Duodenal mucosa (tissue), 2 donors: ENCODE data around the gene KCNH1.
"Not testable (repeated sequence)": the region's sequence is repeated elsewhere in the genome, so short reads cannot be mapped to it uniquely, and the experiment has no call there.

Source experiments
- H3K27ac ChIP-seq: one replicate; pipeline ENCODE4 v1.7.0; 2013; ENCODE audit warnings: low read depth, low read length
- H3K27me3 ChIP-seq, 2 donors: one replicate each; pipeline ENCODE4 v1.7.0; 2013; ENCODE audit warnings: low read length in 2 of 2, control low read depth in 1 of 2; ENCODE audit not compliant: insufficient read depth in 2 of 2, control insufficient read depth in 1 of 2
- H3K36me3 ChIP-seq, 2 donors: one replicate each; pipeline ENCODE4 v1.7.0; 2013; ENCODE audit warnings: low read length in 2 of 2, control low read depth in 1 of 2; ENCODE audit not compliant: insufficient read depth in 2 of 2, control insufficient read depth in 1 of 2
- H3K4me1 ChIP-seq, 2 donors: one replicate each; pipeline ENCODE4 v1.7.0; 2013; ENCODE audit warnings: low read length in 2 of 2, control low read depth in 1 of 2; ENCODE audit not compliant: insufficient read depth in 2 of 2, control insufficient read depth in 1 of 2
- H3K4me3 ChIP-seq, 2 donors: one replicate each; pipeline ENCODE4 v1.7.0; 2013; ENCODE audit warnings: low read length in 2 of 2, low read depth in 1 of 2
- H3K9ac ChIP-seq, 2 donors: one replicate each; pipeline ENCODE4 v1.7.0; 2013; ENCODE audit warnings: low read length in 2 of 2, low read depth in 1 of 2
- H3K9me3 ChIP-seq, 2 donors: one replicate each; pipeline ENCODE4 v1.7.0; 2013; ENCODE audit warnings: low read length in 2 of 2, control low read depth in 1 of 2; ENCODE audit not compliant: control insufficient read depth in 1 of 2

Gene KCNH1

GRCh38 chr1:211041838-211042237 lies 92.1 kb downstream of the KCNH1 start:
- H3K4me1 ChIP-seq, H3K27ac ChIP-seq, H3K9me3 ChIP-seq, H3K4me3 ChIP-seq, H3K27me3 ChIP-seq, H3K36me3 ChIP-seq, H3K9ac ChIP-seq: not testable (repeated sequence)

- no peaks in the 10 kb centered on the region for H3K27me3 ChIP-seq
- no peaks in the 10 kb centered on the region for H3K9me3 ChIP-seq
- no peak overlapping the region for H3K27ac ChIP-seq
- H3K9ac ChIP-seq: no peak overlapping the region
- H3K36me3 ChIP-seq: no peaks in the 10 kb centered on the region
- H3K4me1 ChIP-seq: no peaks in the 10 kb centered on the region
- H3K4me3 ChIP-seq: no peak overlapping the region
Measured at GRCh38 chr1:211037095-211037494, 96.9 kb downstream of the KCNH1 start.

- no peaks in the 10 kb centered on the region for H3K9me3 ChIP-seq
- no peaks in the 10 kb centered on the region for H3K27me3 ChIP-seq
- no peaks in the 10 kb centered on the region for H3K4me1 ChIP-seq
- H3K4me3 ChIP-seq: no peak overlapping the region
- no peak overlapping the region for H3K9ac ChIP-seq
- H3K36me3 ChIP-seq: no peaks in the 10 kb centered on the region
- H3K27ac ChIP-seq: no peak overlapping the region
Measured at GRCh38 chr1:211036381-211037060, 97.4 kb downstream of the KCNH1 start.

- H3K4me3 ChIP-seq: no peak overlapping the region
- H3K9me3 ChIP-seq: no peaks in the 10 kb centered on the region
- H3K36me3 ChIP-seq: no peaks in the 10 kb centered on the region
- no peaks in the 10 kb centered on the region for H3K4me1 ChIP-seq
- no peak overlapping the region for H3K27ac ChIP-seq
- no peak overlapping the region for H3K9ac ChIP-seq
- H3K27me3 ChIP-seq: no peaks in the 10 kb centered on the region
Measured at GRCh38 chr1:211035821-211036380, 98.0 kb downstream of the KCNH1 start.

- Histone ChIP-seq H3K4me3 (no peak overlapping the region), H3K9me3 (no peaks in the 10 kb centered on the region), H3K4me1 (no peaks in the 10 kb centered on the region), H3K27me3 (no peaks in the 10 kb centered on the region), H3K27ac (no peak overlapping the region), H3K36me3 (no peaks in the 10 kb centered on the region), H3K9ac (no peak overlapping the region)
Measured at GRCh38 chr1:211033921-211034525, 99.9 kb downstream of the KCNH1 start.

GRCh38 chr1:211024901-211025300 lies 109.0 kb downstream of the KCNH1 start:
- Histone ChIP-seq H3K4me3 (no peak overlapping the region), H3K9me3 (no peaks in the 10 kb centered on the region), H3K9ac (no peak overlapping the region), H3K36me3 (no peaks in the 10 kb centered on the region), H3K27ac (no peak overlapping the region), H3K4me1 (no peaks in the 10 kb centered on the region), H3K27me3 (no peaks in the 10 kb centered on the region)

GRCh38 chr1:211019266-211019665 lies 114.7 kb downstream of the KCNH1 start:
- no peaks in the 10 kb centered on the region for H3K27me3 ChIP-seq
- H3K9ac ChIP-seq: no peak overlapping the region
- H3K4me3 ChIP-seq: no peak overlapping the region
- H3K27ac ChIP-seq: no peak overlapping the region
- no peaks in the 10 kb centered on the region for H3K36me3 ChIP-seq
- no peaks in the 10 kb centered on the region for H3K9me3 ChIP-seq
- H3K4me1 ChIP-seq: no peaks in the 10 kb centered on the region

GRCh38 chr1:211018690-211019089 lies 115.3 kb downstream of the KCNH1 start:
- H3K4me3 ChIP-seq: no peak overlapping the region
- no peak overlapping the region for H3K27ac ChIP-seq
- no peaks in the 10 kb centered on the region for H3K9me3 ChIP-seq
- H3K36me3 ChIP-seq: no peaks in the 10 kb centered on the region
- no peaks in the 10 kb centered on the region for H3K4me1 ChIP-seq
- H3K27me3 ChIP-seq: no peaks in the 10 kb centered on the region
- H3K9ac ChIP-seq: no peak overlapping the region

GRCh38 chr1:211017075-211017718 lies 116.8 kb downstream of the KCNH1 start:
- no peak overlapping the region for H3K4me3 ChIP-seq
- no peaks in the 10 kb centered on the region for H3K9me3 ChIP-seq
- H3K27ac ChIP-seq: no peak overlapping the region
- no peaks in the 10 kb centered on the region for H3K36me3 ChIP-seq
- no peaks in the 10 kb centered on the region for H3K4me1 ChIP-seq
- H3K9ac ChIP-seq: no peak overlapping the region
- no peaks in the 10 kb centered on the region for H3K27me3 ChIP-seq

- no peak overlapping the region for H3K9ac ChIP-seq
- no peaks in the 10 kb centered on the region for H3K4me1 ChIP-seq
- H3K36me3 ChIP-seq: no peaks in the 10 kb centered on the region
- H3K27me3 ChIP-seq: no peaks in the 10 kb centered on the region
- no peak overlapping the region for H3K4me3 ChIP-seq
- H3K9me3 ChIP-seq: no peaks in the 10 kb centered on the region
- no peak overlapping the region for H3K27ac ChIP-seq
Measured at GRCh38 chr1:211014275-211014674, 119.7 kb downstream of the KCNH1 start.
